Right lobe of liver (tissue), 6 donors: ENCODE measurements around the gene ANXA2. TPM values are rescaled to one million over a fixed set of nuclear protein-coding genes. Genes with fewer than 3 reads are reported as not detected.

Source experiments
- ATAC-seq, 4 donors: fragments of 200-7000 bp; cut with Tn5 transposase; one replicate each; pipeline ENCODE4 v1.9.1; 2020; ENCODE audit warnings: mild to moderate bottlenecking in 4 of 4, moderate library complexity in 4 of 4
- DNase-seq, 3 donors: peaks; one replicate each; pipeline ENCODE4 v3.0.0-alpha.2; 2020
- H3K27ac ChIP-seq, 3 donors: fragments of 200-600 bp; one replicate each; pipeline ENCODE4 v1.8.0; 2022
- H3K27me3 ChIP-seq, 2 donors: fragments of 200-600 bp; one replicate each; pipeline ENCODE4 v1.8.0; 2022
- H3K36me3 ChIP-seq, 4 donors: fragments of 200-600 bp; sonication (generic) in 1 of 4; one replicate each; pipeline versions ENCODE4 v1.5.1 to v1.8.0; 2017 to 2022; ENCODE audit warnings: control low read depth in 1 of 4
- H3K4me1 ChIP-seq, 4 donors: fragments of 200-600 bp; sonication (generic) in 1 of 4; one replicate each; pipeline versions ENCODE4 v1.5.1 to v1.8.0; 2017 to 2022; ENCODE audit warnings: control low read depth in 1 of 4
- H3K4me3 ChIP-seq, 3 donors: fragments of 200-600 bp; one replicate each; pipeline ENCODE4 v1.8.0; 2022
- H3K9me3 ChIP-seq, 4 donors: fragments of 200-600 bp; sonication (generic) in 1 of 4; one replicate each; pipeline versions ENCODE4 v1.5.1 to v1.8.0; 2017 to 2022; ENCODE audit warnings: control low read depth in 1 of 4
- POLR2A ChIP-seq: fragments of 450-650 bp; IDR thresholded peaks from one replicate; pipeline ENCODE4 v1.6.1; 2017; ENCODE audit warnings: antibody characterized with exemption, mild to moderate bottlenecking
- WGBS: methylation state at CpG from one replicate; pipeline ENCODE4 v1.1.6; 2018; ENCODE audit warnings: low coverage, low lambda C conversion rate; ENCODE audit not compliant: insufficient coverage; ENCODE audit errors: missing lambda C conversion rate; 5-methylcytosine and 5-hydroxymethylcytosine counted together
- intact Hi-C, 2 donors: fragments of 100-400 bp; cut with DNase I; formaldehyde crosslinking; loops; one replicate each; pipeline versions ENCODE4 v1.11.2 to v1.14.1; 2022
- total RNA-seq, 6 experiments: library from RNA; depleted of rRNA in 2 of 6; stranded (reverse); fragments of >200 nt in 2 of 6; fragmentation: NEBNext Ultra II Directional in 3 of 6; extraction: Animal tissue kit (Norgen Biotek cat#: 25700) in 3 of 6; gene quantifications; one replicate each; pipeline versions ENCODE4 v1.1.0 to v1.2.4, GENCODE V29; 2016 to 2023
- TF ChIP-seq, protein P1 (sequence below), 4 donors: fragments of 200-600 bp in 3 of 4; fragments of 450-650 bp in 1 of 4; IDR thresholded peaks; one replicate each; pipeline versions ENCODE4 v1.5.1 to v1.8.0; 2016 to 2022; ENCODE audit warnings: antibody characterized with exemption in 4 of 4, mild to moderate bottlenecking in 2 of 4
- donor health status: DM: no; HTN: yes; CAD: no.
- donor health status: DM: no; HTN: no; CAD: no.
- donor health status: DM: no; HTN: no; CAD: no.
- donor health status: DM: no; HTN: yes; CAD: no.
- donor health status: DM: no; HTN: yes; CAD: no.

ANXA2 gene
- total RNA-seq, 6 experiments from 2014 or later, result 62.2 to 419 (median 178) TPM

DNA sequence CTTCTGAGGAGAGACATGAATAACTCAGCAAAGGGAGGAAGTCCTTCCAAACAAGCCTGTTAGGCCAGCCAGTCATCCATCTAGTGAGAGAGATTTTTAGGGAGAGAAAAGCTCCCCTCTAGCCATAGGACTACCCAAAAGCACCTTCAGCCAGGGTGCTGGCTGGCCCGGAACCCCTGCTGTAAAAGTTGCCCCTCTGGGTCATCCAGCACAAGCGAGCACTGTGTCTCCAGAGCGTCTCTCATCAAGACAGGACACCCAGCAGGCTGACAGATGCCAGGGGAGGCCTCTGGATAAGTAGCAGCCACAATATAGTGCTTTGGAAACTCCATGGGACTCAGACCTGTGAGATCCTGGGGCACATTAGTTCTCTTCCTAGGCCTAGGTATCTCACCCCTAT is 24.5 kb downstream of the ANXA2 start:
- peaks cover 0 to 13% (median 6%) of the 10 kb centered on the region in 4 donors for H3K36me3 ChIP-seq
- DNase-seq, result no peak
- no peaks in the 10 kb centered on the region for H3K27me3 ChIP-seq
- H3K27ac ChIP-seq, result no peak overlapping the region
- no peak overlapping the region for H3K4me3 ChIP-seq
- no peak for ATAC-seq
- peaks cover 0 to 15% (median 0%) of the 10 kb centered on the region in 4 donors for H3K4me1 ChIP-seq
- TF ChIP-seq, protein P1, sequence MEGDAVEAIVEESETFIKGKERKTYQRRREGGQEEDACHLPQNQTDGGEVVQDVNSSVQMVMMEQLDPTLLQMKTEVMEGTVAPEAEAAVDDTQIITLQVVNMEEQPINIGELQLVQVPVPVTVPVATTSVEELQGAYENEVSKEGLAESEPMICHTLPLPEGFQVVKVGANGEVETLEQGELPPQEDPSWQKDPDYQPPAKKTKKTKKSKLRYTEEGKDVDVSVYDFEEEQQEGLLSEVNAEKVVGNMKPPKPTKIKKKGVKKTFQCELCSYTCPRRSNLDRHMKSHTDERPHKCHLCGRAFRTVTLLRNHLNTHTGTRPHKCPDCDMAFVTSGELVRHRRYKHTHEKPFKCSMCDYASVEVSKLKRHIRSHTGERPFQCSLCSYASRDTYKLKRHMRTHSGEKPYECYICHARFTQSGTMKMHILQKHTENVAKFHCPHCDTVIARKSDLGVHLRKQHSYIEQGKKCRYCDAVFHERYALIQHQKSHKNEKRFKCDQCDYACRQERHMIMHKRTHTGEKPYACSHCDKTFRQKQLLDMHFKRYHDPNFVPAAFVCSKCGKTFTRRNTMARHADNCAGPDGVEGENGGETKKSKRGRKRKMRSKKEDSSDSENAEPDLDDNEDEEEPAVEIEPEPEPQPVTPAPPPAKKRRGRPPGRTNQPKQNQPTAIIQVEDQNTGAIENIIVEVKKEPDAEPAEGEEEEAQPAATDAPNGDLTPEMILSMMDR (IDR thresholded peaks at IDR 0.05), result no peak
- no peak for TF ChIP-seq POLR2A
- intact Hi-C loops, result no loop called here
- no peaks in the 10 kb centered on the region for H3K9me3 ChIP-seq
- no CpG with 5 or more reads among the region's 3 CpGs for WGBS

DNA sequence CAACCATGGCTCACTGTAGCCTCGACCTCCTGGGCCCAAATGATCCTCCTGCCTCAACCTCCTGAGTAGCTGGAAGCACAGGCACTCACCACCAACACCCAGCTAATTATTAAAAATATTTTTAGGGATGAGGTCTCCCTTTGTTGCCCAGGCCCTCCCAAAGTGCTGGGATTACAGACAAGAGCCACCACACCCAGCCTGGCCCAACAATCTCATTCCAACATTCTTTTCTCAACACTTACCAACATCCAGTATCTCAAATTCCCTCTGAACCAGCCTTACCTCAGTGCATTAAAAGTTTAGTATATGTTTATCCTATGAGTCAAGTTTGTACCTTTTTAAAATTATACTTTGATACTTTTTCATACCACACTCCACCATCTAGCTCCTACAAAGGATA is 25.0 kb downstream of the ANXA2 start:
- Histone ChIP-seq H3K4me1 (peaks cover 0 to 15% (median 0%) of the 10 kb centered on the region in 4 donors), H3K36me3 (peaks cover 0 to 13% (median 6%) of the 10 kb centered on the region in 4 donors), H3K27ac (no peak overlapping the region), H3K27me3 (no peaks in the 10 kb centered on the region), H3K9me3 (no peaks in the 10 kb centered on the region), H3K4me3 (no peak overlapping the region)
- DNase-seq (no peak), ATAC-seq (no peak)
- TF ChIP-seq, protein P1 (IDR thresholded peaks at IDR 0.05), result no peak
- TF ChIP-seq POLR2A, result no peak
- intact Hi-C loops, result no loop called here
- 88% methylated on average over 1 of the region's 1 CpG for WGBS

DNA sequence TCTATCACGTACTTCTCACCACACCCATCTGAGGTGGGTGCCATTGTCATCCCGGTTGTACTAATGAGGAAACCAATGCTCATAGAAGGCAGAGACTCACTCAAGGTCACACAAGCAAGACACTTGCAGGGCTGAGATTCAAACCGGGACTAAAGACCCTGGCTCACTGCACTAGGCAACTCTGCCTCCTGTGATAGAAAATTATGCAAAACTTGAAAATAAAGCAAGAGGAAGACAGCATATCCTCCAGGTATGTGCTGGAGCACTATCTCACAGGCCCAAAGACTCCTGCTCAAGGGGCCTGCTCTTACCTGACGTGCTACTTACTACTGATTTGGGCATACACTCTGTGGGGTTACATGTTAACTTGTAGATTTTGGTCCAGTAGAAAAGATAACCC is 25.6 kb downstream of the ANXA2 start:
- Histone ChIP-seq H3K4me3 (no peak overlapping the region), H3K27ac (peak overlapping the region in 1 of 3 donors; percentile 64), H3K4me1 (peaks cover 0 to 15% (median 0%) of the 10 kb centered on the region in 4 donors), H3K36me3 (peaks cover 0 to 9% (median 5%) of the 10 kb centered on the region in 4 donors), H3K27me3 (no peaks in the 10 kb centered on the region), H3K9me3 (no peaks in the 10 kb centered on the region)
- ATAC-seq (no peak), DNase-seq (no peak)
- intact Hi-C loops, result no loop called here
- TF ChIP-seq POLR2A, result no peak
- TF ChIP-seq, protein P1 (IDR thresholded peaks at IDR 0.05), result no peak
- WGBS, result 93% methylated on average over 4 of the region's 4 CpGs

DNA sequence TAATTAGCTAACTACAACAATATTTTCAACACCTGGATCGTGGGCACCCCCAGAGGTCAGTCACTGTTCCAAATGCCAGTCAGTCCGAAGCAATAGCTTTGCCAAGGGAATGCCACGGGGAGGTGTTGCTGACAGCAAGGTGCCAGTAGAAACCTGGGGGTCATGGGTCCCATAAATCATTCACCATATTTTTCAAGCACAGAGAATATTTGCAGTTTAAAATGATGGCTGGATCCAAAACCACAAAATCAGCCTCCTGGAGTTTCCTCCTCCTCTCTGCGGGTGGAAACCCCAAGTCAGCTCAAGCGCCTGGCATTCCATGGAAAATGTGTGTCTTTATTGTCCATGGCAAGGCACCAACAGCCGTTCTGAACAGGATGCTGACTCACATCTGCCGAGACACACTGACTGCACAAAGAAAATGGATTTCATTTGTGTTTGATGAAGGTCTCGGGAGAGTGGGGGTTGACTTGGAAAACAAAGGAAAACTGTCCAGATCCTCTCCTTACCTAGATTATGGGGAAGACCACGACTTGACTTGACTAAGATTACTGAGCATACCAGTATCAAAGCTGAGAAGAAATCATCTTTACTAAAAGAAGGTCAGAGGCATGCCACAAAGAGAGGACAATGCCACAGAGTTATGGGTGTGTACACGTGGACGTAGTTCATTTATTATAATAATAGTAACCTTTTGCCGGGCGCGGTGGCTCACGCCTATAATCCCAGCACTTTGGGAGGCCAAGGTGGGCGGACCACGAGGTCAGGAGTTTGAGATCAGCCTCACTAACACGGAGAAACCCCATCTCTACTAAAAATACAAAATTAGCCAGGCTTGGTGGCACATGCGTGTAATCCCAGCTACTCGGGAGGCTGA is 26.4 kb downstream of the ANXA2 start:
- WGBS, result 53% methylated on average over 16 of the region's 20 CpGs
- Histone ChIP-seq H3K27me3 (no peaks in the 10 kb centered on the region), H3K4me1 (peaks cover 0 to 15% (median 0%) of the 10 kb centered on the region in 4 donors), H3K27ac (peak overlapping the region in 2 of 3 donors; percentile 5 to 64), H3K9me3 (no peaks in the 10 kb centered on the region), H3K36me3 (peaks cover 0 to 4% (median 0%) of the 10 kb centered on the region in 4 donors), H3K4me3 (no peak overlapping the region)
- peak; percentile 30 to 59 (median 50) for ATAC-seq
- intact Hi-C loops, result no loop called here
- TF ChIP-seq, protein P1 (IDR thresholded peaks at IDR 0.05), result no peak
- no peak for TF ChIP-seq POLR2A
- no peak for DNase-seq
